HG02973 (cell line): ENCODE measurements around the gene ABCG5.

Source experiments
- ATAC-seq: cut with Tn5 transposase; IDR thresholded peaks from one replicate; pipeline ENCODE4 v1.9.1; 2021; ENCODE audit warnings: moderate library complexity; ENCODE audit not compliant: unreplicated experiment

Gene ABCG5

GRCh38 chr2:43842866-43843226 is 4.2 kb upstream of the ABCG5 start:
- no peak for ATAC-seq

GRCh38 chr2:43841949-43842865 is 3.6 kb upstream of the ABCG5 start:
- ATAC-seq, result no peak

GRCh38 chr2:43840965-43841364 is 2.3 kb upstream of the ABCG5 start:
- ATAC-seq, result no peak

- no peak for ATAC-seq
Observed at GRCh38 chr2:43839776-43840564, 1.3 kb upstream of the ABCG5 start.

GRCh38 chr2:43837831-43838559 is 644 bp downstream of the ABCG5 start:
- ATAC-seq, result no peak

GRCh38 chr2:43837033-43837432 is 1.6 kb downstream of the ABCG5 start:
- ATAC-seq, result no peak

GRCh38 chr2:43832457-43832856 is 6.2 kb downstream of the ABCG5 start:
- ATAC-seq, result no peak

- ATAC-seq, result no peak
Observed at GRCh38 chr2:43831543-43832294, 6.9 kb downstream of the ABCG5 start.

- no peak for ATAC-seq
Observed at GRCh38 chr2:43826305-43827250, 12.1 kb downstream of the ABCG5 start.

- ATAC-seq, result no peak
Observed at GRCh38 chr2:43825841-43826240, 12.8 kb downstream of the ABCG5 start.

GRCh38 chr2:43824951-43825493 is 13.6 kb downstream of the ABCG5 start:
- no peak for ATAC-seq

- ATAC-seq, result no peak
Observed at GRCh38 chr2:43824512-43824911, 14.1 kb downstream of the ABCG5 start.

GRCh38 chr2:43823751-43824150 is 14.9 kb downstream of the ABCG5 start:
- no peak for ATAC-seq

- ATAC-seq, result no peak
Observed at GRCh38 chr2:43822839-43823238, 15.8 kb downstream of the ABCG5 start.

GRCh38 chr2:43819491-43820163 is 19.0 kb downstream of the ABCG5 start:
- ATAC-seq, result no peak

GRCh38 chr2:43818761-43819160 is 19.9 kb downstream of the ABCG5 start:
- no peak for ATAC-seq

- no peak for ATAC-seq
Observed at GRCh38 chr2:43814711-43815110, 23.9 kb downstream of the ABCG5 start.

GRCh38 chr2:43812947-43813346 is 25.7 kb downstream of the ABCG5 start:
- no peak for ATAC-seq

- ATAC-seq, result no peak
Observed at GRCh38 chr2:43812006-43812405, 26.6 kb downstream of the ABCG5 start.
